Measurements from ENCODE around the gene PLA2G1B.

- TF ChIP-seq CTCF (IDR thresholded peaks at IDR 0.05) (no peak), ZFX (IDR thresholded peaks at IDR 0.05; ENCODE audit: borderline replicate concordance) (no peak)
These were observed 42.2 kb upstream of the PLA2G1B start for GRCh38 chr12:120369603-120370342.

Data from 22Rv1 (cell line).